ACHN (cell line): ENCODE results near the gene TREM2.

ENCODE experiments used
- DNase-seq: peaks from one replicate; pipeline ENCODE4 v3.0.0-alpha.2; 2015
- in situ Hi-C: cut with HindIII; loops from 2 replicates; pipeline ENCODE4 v1.10.0; 2017; ENCODE audit warnings: low sequenced_read_pairs, low pct_ligation_motif_present, low pct_unique_long_range_greater_than_20kb

Gene TREM2

DNA sequence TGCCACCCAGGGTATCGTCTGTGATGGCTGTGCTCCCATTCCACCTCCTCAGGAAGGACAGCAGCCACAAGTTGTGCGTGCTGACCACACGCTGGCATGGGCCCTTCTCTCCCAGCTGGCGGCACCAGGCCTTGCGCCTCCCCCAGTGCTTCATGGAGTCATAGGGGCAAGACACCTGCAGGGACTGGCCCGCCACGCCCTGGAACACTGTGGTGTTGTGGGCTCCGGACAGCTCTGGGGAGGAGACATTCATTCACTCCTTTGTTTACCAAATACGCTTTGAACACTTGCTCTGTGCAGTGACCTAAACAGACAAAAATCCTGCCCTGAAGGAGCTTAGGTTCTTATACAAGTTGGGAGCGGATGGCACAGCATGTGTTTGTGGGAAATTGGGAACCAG lies 1.5 kb downstream of the TREM2 start:
- in situ Hi-C loops, result no loop called here
- no peak for DNase-seq

DNA sequence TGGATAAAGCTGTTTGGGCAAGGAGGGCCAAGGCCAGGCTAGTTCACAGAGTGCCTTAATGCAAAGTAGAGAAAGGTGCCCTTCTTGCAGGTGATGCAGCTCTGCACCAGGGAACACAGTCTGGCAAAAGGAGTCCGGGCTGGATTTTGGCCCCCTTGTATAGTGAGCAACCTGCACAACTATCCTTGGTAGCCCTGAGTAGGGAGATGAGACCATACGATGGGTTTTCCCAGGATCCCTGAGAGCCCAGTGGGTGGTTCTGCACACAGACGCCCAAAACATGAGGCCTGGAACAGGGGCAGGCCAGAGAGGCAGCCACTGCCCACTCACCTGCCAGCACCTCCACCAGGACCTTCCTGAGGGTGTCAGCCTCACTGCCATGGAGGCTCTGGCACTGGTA lies 2.0 kb downstream of the TREM2 start:
- DNase-seq, result no peak
- in situ Hi-C loops, result no loop called here

DNA sequence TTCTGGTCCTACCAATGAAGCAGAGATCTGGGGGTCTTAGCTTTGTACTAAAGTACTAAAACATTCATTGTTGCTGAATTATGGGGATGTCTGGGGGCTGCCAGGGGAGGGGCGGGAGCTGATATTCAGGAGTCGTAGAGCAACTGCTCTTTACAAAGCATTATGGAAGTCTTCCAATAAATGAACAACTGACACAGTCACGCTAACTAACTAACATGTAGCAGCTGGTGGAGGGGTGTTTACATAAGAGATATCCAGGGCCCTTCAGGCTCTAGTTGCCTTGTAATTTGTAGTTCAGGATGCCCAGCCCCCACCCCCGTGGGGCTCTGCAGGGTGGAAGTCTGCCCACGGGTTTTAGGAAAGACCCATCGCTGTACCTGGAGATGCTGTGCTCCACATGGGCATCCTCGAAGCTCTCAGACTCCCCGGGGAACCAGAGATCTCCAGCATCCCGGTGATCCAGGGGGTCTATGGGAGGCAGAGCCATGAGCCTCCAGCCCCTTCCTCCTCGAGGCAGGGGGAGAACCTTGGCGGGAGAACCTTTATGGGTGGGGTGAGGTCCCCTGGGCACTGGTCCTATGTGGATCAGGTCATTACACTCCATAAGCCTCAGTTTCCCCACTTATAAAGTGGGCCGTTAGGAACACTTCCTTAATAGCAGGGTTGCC lies 3.4 kb downstream of the TREM2 start:
- no peak for DNase-seq
- in situ Hi-C loops, result no loop called here

DNA sequence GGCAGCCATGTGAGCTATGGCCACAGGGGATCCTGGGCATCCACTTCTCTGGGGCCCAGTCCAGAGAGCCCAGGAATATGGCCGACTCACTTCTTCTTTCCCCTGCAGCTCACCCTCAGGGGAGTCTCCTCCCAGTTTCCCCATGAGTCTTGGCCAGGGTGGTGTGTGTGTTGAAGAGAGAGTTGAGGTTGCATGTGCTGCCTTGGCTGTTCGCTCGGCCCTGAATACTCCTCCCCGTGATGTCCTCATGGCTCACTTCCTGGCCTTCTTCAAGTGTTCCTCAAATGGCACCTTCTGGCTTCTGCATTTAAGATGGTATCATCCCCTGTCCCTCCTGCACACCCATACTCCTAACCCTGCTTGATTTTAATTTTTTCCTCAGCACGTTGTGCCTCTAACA lies 5.6 kb downstream of the TREM2 start:
- no peak for DNase-seq
- in situ Hi-C loops, result no loop called here

DNA sequence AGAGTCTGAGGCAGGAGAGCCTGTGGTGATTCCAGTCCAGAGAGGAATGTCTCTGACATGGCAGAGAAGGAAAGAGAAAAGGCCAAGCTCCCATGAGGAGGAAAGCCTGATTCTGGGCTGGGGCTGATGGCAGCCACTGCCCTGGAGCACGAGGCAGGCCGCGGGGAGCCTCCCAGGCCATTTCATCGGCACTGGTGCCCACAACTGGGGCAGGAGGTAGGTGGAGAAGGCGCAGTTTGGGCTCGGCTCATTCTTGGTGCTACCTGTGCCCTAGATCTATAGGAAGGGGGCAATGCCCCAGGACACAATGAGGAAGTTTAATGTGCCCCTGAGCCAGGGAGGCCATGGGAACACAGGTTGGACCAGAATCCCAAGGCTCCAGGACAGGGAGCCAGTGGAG lies 6.1 kb downstream of the TREM2 start:
- no peak for DNase-seq
- in situ Hi-C loops, result no loop called here

DNA sequence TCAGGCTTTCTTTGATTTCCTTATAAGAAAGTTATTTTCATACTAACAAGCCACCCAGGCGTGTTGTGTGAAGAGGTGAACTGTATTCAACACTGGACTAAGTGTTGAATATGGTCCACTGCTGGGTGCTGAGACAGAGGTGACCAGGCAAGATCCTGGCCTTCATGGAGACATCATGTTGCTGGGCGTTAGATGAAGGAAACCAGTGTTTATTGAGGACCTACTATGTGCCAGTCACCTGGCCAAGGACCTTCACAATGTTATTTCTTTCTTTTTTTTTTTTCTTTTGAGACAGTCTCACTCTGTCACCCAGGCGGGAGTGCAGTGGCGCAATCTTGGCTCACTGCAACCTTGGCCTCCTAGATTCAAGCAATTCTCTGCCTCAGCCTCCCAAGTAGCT lies 6.9 kb downstream of the TREM2 start:
- DNase-seq, result no peak
- in situ Hi-C loops, result no loop called here

DNA sequence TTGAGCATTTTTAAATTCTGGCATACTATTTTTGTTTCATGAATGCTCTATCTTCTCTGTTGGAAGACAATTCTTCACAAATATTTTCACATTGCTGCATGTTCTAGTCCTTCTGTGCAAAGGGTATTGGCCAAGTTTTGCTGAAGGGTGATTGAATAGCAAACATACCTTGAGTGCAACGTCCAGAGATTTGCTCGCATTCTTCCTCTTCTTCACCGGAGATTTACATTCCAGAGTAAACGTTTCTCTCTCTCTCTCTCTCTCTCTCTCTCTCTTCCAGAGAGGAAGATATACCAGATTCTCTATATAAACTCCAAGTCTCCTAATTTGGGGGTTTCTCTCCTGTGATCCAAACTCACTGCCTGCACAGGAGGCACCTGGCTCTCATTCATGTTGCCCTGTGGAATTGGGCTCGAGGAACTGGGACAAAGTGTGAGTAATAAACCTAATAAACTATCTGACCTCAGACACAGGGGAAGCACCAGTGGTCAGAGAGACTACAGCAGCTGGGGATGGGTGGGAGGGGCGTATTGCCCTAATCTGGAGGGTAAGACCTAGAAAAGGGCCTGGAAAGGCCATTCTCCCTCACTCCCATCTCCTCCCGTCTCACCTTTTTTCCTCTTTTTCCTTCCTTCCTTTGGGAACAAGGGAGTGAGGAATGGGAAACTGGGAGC lies 7.6 kb downstream of the TREM2 start:
- no peak for DNase-seq
- in situ Hi-C loops, result no loop called here

DNA sequence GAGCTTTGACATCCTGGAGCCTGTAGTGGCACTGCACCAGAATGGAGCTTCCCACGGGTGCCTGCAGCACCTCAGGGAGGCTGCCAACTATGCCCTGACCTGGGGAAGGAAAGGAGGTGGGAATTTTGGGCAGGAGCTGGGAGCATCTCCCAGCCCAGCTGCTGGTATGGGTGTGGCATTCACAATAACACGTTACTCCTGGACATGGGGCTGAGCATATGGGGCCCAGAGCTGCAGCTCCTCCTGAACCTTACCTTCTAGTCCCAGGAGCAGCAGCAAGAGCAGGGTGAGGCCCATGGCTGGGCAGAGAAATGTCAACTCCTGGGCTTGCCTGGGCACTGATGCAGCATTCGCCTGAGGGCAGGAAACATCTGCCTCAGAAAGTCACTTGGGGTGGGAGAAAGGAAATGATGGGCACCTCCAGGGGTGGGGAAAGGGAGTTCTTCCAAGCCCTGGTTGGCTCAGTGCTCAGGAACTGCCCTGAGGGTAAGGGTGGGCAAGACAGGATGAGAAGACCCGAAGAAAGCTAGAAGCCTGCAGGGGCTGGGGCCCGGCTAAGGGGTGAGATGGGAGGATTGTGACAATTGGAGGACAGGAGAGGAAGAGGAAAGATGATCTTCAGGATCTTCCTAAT lies 8.8 kb downstream of the TREM2 start, which contains the start of gene TREML1:
Gene TREML1 (minus strand): TSS at position 356 of the 634 bp plus-strand sequence. CDS start 59 bp downstream, at position 297.
- no peak for DNase-seq
- in situ Hi-C loops, result no loop called here

DNA sequence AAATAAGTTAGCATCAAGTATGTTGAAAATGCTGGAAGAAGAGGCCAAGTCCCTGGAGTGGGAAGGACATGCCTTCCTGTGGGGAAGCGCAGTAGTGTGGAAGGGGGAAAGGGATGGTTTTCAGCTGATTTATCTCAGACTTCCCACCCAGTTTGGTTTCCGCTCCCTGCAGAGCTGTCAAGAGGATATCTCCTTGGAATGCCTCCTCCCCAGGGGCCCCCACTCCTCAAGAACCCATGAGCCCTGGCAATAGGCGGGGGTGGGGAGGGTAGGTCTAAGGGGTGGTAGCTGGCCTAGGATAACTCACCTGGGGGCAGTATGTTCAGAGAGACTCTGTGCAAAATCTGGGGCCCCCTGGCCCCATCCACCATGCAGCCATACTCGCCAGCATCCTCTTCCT lies 9.5 kb downstream of the TREM2 start:
- no peak for DNase-seq
- in situ Hi-C loops, result no loop called here

DNA sequence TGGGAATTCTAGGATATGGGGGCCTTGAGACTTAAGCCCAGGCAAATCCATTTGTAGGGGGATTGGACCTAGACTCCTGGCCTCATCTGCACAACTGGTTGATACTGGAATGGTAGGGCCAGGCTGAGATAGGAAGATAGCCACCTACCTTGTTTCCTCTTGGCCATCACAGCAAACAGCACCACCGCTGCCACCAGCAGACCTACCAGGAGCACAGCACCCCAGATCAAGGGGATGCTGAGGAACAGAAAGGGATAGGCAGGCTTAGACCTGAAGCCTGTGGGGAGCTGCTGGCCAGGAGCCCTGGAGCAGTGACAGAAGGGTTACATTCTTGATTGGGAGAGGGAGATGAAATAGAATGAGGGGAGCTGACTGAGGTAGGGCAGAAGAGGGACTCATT lies 12.2 kb downstream of the TREM2 start:
- in situ Hi-C loops, result no loop called here

DNA sequence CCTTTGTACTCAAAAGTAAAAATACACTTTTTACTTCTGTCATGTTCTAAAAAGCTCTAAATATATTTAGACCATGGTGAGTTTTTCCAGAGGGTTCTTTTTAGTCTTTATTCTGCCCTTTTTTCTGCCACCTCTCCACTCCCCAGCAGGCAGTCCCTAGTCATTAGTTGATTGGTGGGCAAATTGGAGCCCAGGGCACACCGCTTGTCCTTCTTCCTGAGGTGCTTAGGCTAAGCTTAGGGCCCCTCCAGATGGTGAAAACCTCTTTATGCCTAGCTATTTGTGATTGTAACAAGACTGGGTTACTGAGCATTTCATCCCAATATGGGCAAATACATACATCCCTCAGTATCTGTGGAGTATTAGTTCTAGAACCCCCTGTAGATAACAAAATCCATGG lies 15.0 kb downstream of the TREM2 start:
- in situ Hi-C loops, result no loop called here

More for the DNA sequence above, 12.2 kb downstream of the TREM2 start:
- DNase-seq, result no peak

DNA sequence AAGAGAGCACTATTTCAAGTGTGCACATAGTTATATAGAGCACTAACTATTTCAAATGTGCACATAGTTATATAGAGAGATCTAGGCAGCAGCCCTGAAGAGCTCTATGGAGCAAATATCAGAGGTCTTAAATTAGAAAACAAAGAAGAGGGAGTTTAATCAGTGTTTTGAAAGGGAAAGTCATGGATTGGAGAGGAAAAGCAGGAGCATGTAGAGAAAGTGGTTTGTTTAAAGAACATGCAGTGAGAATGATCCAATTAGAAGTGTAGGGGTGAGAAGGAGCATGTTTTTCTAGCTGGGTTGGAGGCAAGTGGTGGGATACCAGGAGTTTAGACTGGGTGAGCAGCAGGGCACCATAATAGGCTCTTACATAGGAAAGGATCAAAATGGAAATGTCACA lies 26.0 kb downstream of the TREM2 start:
- in situ Hi-C loops, result no loop called here
- DNase-seq, result no peak

More for the DNA sequence above, 15.0 kb downstream of the TREM2 start:
- DNase-seq, result no peak

DNA sequence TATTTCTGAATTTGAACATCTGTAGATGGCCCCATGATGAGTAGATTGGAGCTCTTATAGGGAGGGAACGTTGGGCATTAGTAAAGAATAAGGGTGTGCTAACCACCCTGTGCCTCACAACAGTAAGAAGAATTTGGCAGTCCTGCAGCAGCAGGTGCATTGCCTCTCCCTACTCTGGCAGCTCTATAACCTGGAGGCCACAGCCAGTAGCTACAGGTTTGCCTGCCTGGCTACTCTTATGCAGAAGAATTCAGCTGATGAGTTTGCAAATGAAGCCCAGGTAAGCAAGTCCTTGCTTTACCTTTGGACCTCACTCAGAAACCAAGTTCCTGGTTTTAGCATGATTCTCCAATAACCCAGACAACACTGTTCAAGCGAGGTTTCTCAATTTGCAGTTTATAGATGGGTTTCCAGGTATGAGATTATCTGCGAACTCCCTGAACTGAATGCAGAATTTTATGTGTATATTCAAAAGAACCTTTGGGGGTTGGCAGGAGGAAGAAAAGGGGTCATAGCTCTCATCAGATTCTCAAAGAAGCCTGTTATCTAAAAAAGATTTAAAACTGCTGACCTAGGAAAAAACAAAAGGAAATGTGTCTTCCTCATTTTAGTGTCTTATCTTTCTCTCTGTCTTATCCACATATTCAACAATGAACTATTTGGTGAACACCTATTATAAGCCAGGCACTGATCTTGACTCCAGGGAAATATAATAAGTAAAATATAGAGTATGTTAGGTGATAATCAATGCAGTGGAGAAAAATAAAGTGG lies 27.7 kb downstream of the TREM2 start:
- DNase-seq, result no peak
- in situ Hi-C loops, result no loop called here

DNA sequence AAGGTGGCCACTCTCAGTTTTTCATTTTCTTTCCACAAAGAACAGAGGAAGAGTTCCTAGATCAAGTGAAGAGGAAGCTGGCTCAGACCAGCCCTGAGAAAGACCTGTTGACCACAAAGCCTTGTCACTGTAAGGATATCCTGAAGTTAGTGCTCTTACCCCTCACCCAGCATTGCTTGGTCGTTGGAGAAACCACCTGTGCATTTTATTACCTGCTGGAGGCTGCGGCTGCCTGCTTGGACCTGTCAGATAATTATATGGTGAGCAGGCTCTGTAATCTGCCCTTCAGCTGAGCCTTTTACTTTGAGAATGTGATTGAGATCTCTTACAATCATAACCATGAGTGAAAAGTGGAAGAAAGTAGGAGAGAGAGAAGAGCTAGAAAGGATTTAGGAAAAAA lies 30.7 kb downstream of the TREM2 start:
- in situ Hi-C loops, result no loop called here
- DNase-seq, result no peak

DNA sequence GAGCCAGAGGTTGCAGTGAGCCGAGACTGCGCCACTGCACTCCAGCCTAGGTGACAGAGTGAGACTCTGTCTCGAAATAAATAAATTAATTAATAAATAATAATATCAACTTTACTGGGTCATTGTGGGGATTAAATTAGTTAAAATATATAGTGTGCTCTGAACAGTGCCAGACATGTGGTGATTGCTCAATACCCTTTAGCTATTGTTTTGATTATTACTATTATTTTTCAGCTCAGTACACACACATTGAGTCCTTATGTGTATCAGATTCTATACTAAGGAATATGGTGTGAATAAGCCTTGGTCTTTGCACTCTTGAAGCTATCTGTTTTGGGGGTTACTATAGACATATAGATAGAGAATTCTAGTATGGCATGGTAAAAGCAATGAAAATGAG lies 37.6 kb downstream of the TREM2 start:
- DNase-seq, result no peak
- in situ Hi-C loops, result no loop called here

DNA sequence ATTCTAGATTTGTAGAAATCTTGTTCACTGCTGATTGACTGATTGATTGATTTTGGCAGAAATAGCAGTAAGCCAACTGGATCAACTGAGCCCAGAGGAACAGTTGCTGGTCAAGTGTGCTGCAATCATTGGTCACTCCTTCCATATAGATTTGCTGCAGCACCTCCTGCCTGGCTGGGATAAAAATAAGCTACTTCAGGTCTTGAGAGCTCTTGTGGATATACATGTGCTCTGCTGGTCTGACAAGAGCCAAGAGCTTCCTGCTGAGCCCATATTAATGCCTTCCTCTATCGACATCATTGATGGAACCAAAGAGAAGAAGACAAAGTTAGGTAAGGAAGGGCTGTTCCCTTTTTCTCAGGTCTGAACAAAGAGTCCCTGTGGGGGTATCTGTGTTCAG lies 40.0 kb downstream of the TREM2 start:
- DNase-seq, result no peak
- in situ Hi-C loops, result no loop called here

DNA sequence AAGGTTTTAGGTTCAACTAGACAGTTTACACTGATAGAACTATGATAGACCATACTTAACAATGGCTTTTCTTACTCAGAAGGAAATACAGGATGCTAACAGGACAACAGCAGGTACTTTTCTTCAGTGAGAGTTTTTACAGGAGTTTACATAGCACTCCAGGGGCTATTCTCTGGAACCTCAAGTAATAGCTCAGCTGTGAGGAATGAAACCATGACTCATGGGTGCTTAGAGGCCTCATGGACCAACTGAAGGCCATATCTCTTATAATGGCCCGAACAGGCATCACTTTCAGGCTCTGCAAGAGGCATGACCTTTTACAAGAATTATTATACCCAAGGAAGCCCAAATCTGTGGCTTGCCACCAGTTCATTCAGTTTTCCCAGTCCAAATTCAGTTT lies 40.5 kb downstream of the TREM2 start:
- in situ Hi-C loops, result no loop called here

DNA sequence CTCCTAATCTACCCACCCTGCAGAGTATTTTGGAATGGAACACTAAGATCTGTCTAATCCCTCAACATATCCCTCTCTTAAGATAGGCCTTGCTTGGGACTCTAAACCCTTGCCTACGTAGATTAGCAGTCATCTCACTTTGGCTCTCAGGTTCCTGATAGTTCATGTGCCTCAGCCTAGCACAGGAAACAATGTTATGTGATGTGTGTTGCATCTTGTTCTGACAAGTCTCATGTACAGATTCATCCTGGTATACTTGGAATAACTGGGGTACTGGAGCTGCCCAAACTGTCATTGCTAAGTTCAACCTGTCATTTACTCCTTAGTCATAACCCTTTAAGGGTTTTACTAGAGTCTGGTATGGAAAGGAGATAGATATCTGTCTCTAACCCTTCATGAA lies 42.9 kb downstream of the TREM2 start:
- in situ Hi-C loops, result no loop called here
- no peak for DNase-seq

More for the DNA sequence above, 40.5 kb downstream of the TREM2 start:
- no peak for DNase-seq

DNA sequence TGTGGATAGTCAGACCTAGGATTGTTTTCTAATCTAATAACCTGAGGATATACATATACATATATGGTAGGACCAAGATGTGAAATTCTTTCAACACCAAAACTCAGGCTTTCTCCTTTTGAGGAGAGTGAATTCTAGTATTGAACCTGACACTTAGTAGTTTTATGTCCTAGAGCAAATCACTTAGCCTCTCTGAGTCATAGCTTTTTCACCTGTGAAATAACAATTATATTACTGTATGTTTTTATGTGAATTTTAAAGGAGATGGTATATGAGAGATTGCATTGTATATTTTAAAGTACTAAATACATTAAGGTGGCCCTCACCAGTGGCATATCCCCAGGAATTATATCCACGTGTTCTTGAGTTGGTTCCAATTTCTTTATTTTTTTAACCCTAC lies 43.4 kb downstream of the TREM2 start:
- in situ Hi-C loops, result no loop called here
- no peak for DNase-seq
